DOHH2 (cell line): ENCODE results near the gene DACT1.

Source experiments
- H3F3A ChIP-seq: fragments of 200-600 bp; sonication (generic), shearing (Covaris generic); 2 replicates; pipeline ENCODE4 v1.6.0; 2016; ENCODE audit warnings: antibody characterized with exemption, mild to moderate bottlenecking; ENCODE audit not compliant: control insufficient read depth, insufficient read depth
- H3K27ac ChIP-seq: fragments of 200-600 bp; sonication (generic); 2 replicates; pipeline ENCODE4 v1.5.1; 2014; ENCODE audit warnings: low read depth, mild to moderate bottlenecking, low read length, moderate library complexity
- H3K27me3 ChIP-seq: fragments of 200-600 bp; sonication (generic); 2 replicates; pipeline ENCODE4 v1.6.1; 2014; ENCODE audit warnings: mild to moderate bottlenecking, low read length, mixed read lengths; ENCODE audit not compliant: control insufficient read depth
- H3K36me3 ChIP-seq: fragments of 200-600 bp; sonication (generic); 2 replicates; pipeline ENCODE4 v1.6.1; 2014; ENCODE audit warnings: mild to moderate bottlenecking, low read length, moderate library complexity, mixed read lengths; ENCODE audit not compliant: control insufficient read depth
- H3K4me1 ChIP-seq: fragments of 200-600 bp; sonication (generic); 2 replicates; pipeline ENCODE4 v1.6.1; 2014; ENCODE audit warnings: mild to moderate bottlenecking, low read length, mixed read lengths; ENCODE audit not compliant: control insufficient read depth
- H3K4me2 ChIP-seq: fragments of 200-600 bp; sonication (generic); 2 replicates; pipeline ENCODE4 v1.6.0; 2014; ENCODE audit warnings: mild to moderate bottlenecking, low read length, moderate library complexity
- H3K4me3 ChIP-seq: fragments of 200-600 bp; sonication (generic); 2 replicates; pipeline ENCODE4 v1.5.1; 2014; ENCODE audit warnings: mild to moderate bottlenecking, low read length, mixed read lengths
- H3K79me2 ChIP-seq: fragments of 200-600 bp; sonication (generic); 2 replicates; pipeline ENCODE4 v1.6.1; 2014; ENCODE audit warnings: mild to moderate bottlenecking, low read length, mixed read lengths; ENCODE audit not compliant: control insufficient read depth
- H3K9me2 ChIP-seq: fragments of 200-600 bp; sonication (generic); replicated peaks from 2 replicates; pipeline ENCODE4 v1.6.1; 2014; ENCODE audit warnings: mild to moderate bottlenecking, low read length, mixed read lengths; ENCODE audit not compliant: control insufficient read depth
- H3K9me3 ChIP-seq: fragments of 200-600 bp; sonication (generic); 2 replicates; pipeline ENCODE4 v1.6.1; 2014; ENCODE audit warnings: antibody characterized with exemption, low read length, mixed read lengths; ENCODE audit not compliant: control insufficient read depth, insufficient read depth
- H4K20me1 ChIP-seq: fragments of 200-600 bp; sonication (generic); 2 replicates; pipeline ENCODE4 v1.6.0; 2014; ENCODE audit warnings: low read depth, mild to moderate bottlenecking, antibody characterized with exemption, low read length, moderate library complexity; ENCODE audit not compliant: control insufficient read depth, insufficient read depth
- CTCF ChIP-seq: fragments of 200-600 bp; sonication (generic); IDR thresholded peaks from one replicate; pipeline ENCODE4 v1.5.1; 2014; ENCODE audit warnings: antibody characterized with exemption, mild to moderate bottlenecking, low read depth, low read length; ENCODE audit not compliant: poor library complexity, severe bottlenecking
- EZH2phosphoT487 ChIP-seq: fragments of 200-600 bp; sonication (generic); IDR thresholded peaks from 2 replicates; pipeline ENCODE4 v1.6.1; 2017; ENCODE audit warnings: borderline replicate concordance, mild to moderate bottlenecking, antibody characterized with exemption, low read length, moderate library complexity, mixed read lengths

The DACT1 gene

GRCh38 chr14:58671436-58671835 is 33.7 kb downstream of the DACT1 start:
- Histone ChIP-seq H3K4me2 (no peak overlapping the region), H3K36me3 (no peaks in the 10 kb centered on the region), H4K20me1 (no peaks in the 10 kb centered on the region), H3K4me1 (no peaks in the 10 kb centered on the region), H3F3A (no peaks in the 10 kb centered on the region), H3K9me3 (no peaks in the 10 kb centered on the region), H3K9me2 (no peaks in the 10 kb centered on the region), H3K79me2 (no peaks in the 10 kb centered on the region), H3K27ac (no peak overlapping the region), H3K4me3 (no peak overlapping the region), H3K27me3 (peaks cover 20% of the 10 kb centered on the region)
- TF ChIP-seq EZH2phosphoT487: no peak
- TF ChIP-seq CTCF: no peak

- Histone ChIP-seq H3K9me2 (no peaks in the 10 kb centered on the region), H3K4me3 (no peak overlapping the region), H3K4me2 (no peak overlapping the region), H3K79me2 (no peaks in the 10 kb centered on the region), H3K36me3 (no peaks in the 10 kb centered on the region), H3K27me3 (peaks cover 8% of the 10 kb centered on the region), H3F3A (no peaks in the 10 kb centered on the region), H3K27ac (no peak overlapping the region), H3K9me3 (no peaks in the 10 kb centered on the region), H3K4me1 (no peaks in the 10 kb centered on the region), H4K20me1 (no peaks in the 10 kb centered on the region)
- TF ChIP-seq EZH2phosphoT487 (no peak), CTCF (no peak)
These were observed 36.0 kb downstream of the DACT1 start for GRCh38 chr14:58673722-58674121.

- H3K4me3 ChIP-seq: no peak overlapping the region
- H3K9me2 ChIP-seq: no peaks in the 10 kb centered on the region
- H3K27ac ChIP-seq: no peak overlapping the region
- H3F3A ChIP-seq: no peaks in the 10 kb centered on the region
- H3K4me1 ChIP-seq: no peaks in the 10 kb centered on the region
- H4K20me1 ChIP-seq: no peaks in the 10 kb centered on the region
- H3K79me2 ChIP-seq: no peaks in the 10 kb centered on the region
- no peaks in the 10 kb centered on the region for H3K9me3 ChIP-seq
- H3K4me2 ChIP-seq: no peak overlapping the region
- H3K36me3 ChIP-seq: no peaks in the 10 kb centered on the region
- no peaks in the 10 kb centered on the region for H3K27me3 ChIP-seq
- TF ChIP-seq EZH2phosphoT487 (no peak), CTCF (no peak)
These were observed 39.2 kb downstream of the DACT1 start for GRCh38 chr14:58677001-58677400.

GRCh38 chr14:58677517-58677916 is 39.8 kb downstream of the DACT1 start:
- no peak overlapping the region for H3K27ac ChIP-seq
- TF ChIP-seq CTCF (no peak), EZH2phosphoT487 (no peak)
- no peak overlapping the region for H3K4me3 ChIP-seq
- H3K36me3 ChIP-seq: no peaks in the 10 kb centered on the region
- no peaks in the 10 kb centered on the region for H3F3A ChIP-seq
- no peaks in the 10 kb centered on the region for H3K9me3 ChIP-seq
- no peaks in the 10 kb centered on the region for H3K79me2 ChIP-seq
- H3K9me2 ChIP-seq: no peaks in the 10 kb centered on the region
- H3K4me1 ChIP-seq: no peaks in the 10 kb centered on the region
- no peaks in the 10 kb centered on the region for H4K20me1 ChIP-seq
- H3K4me2 ChIP-seq: no peak overlapping the region
- no peaks in the 10 kb centered on the region for H3K27me3 ChIP-seq
